Measurements from ENCODE around the gene SLC2A2.

- TF ChIP-seq CTCF (conservative IDR thresholded peaks at IDR 0.05; ENCODE audit: low read length) (no peak), EZH2phosphoT487 (IDR thresholded peaks at IDR 0.05; ENCODE audit: borderline replicate concordance) (no peak)
Observed at GRCh38 chr3:170967126-170967525, 59.4 kb downstream of the SLC2A2 start.

Measured in Loucy (cell line).